ENCODE data around the gene BHMT2.

Gene BHMT2

DNA sequence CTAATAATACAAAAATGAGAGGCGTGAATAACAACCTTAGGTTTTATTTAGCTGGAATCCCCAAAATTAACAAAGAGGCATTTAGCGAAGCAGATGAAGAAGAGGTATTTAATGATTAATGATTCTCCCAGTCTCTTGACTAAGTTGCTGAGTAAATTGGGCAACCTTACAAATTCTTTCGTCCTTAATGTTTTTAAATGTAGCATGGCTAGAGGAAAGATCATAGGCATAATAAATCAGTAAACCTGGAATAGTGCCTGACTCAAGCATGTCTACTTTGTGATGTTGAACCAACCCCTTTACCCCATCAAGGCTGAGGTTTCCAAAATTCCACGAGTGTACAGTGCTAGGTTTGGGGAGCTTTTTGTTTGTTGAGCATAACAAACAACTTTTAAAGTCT lies 49.9 kb downstream of the BHMT2 start:
- Mint-ChIP-seq H3K27ac (no peak overlapping the region), H3K4me3 (no peak overlapping the region), H3K27me3 (peaks cover 10% of the 10 kb centered on the region), H3K4me1 (no peaks in the 10 kb centered on the region), H3K9me3 (no peaks in the 10 kb centered on the region), H3K36me3 (no peaks in the 10 kb centered on the region)
- CTCF ChIA-PET = interaction anchor here (1.5 kb wide), 1 partner anchor 14 kb away, joined by 7 read pairs; no protein-coding TSS in a partner anchor
- DNase-seq = no peak

DNA sequence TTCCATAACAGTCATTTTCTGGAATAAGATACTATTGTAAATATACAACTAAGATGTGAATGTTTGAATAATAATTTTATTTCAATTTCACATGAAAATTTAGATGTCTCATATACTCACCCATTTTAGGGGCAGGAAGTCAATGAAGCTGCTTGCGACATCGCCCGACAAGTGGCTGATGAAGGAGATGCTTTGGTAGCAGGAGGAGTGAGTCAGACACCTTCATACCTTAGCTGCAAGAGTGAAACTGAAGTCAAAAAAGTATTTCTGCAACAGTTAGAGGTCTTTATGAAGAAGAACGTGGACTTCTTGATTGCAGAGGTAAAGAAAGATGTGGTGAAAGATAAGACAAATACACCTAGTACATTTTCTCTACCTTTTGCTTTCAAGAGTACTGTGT lies 50.7 kb downstream of the BHMT2 start:
- DNase-seq = no peak
- CTCF ChIA-PET = interaction anchor here (1.5 kb wide), 1 partner anchor 13 kb away, joined by 7 read pairs; no protein-coding TSS in a partner anchor

DNA sequence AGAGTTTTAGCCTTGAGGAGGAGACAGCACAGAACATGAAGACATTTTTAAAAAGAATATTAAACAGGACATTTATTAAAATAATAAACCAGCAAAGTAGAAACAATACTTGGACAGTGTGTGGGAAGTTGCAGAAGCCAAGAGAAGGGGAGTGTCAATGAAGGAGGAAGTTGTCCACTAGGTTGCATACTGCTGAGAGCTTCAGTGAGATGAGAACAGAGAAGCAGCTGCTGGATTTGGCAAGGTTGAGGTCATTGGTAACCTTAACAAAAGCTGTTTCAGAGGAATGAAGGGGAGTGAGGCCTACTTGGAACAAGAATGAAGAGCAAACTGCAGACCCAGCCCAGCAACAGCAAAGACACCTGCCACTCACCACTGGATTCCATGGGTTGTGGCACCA lies 53.4 kb downstream of the BHMT2 start:
- H3K27me3 Mint-ChIP-seq = peaks cover 10% of the 10 kb centered on the region
- no peaks in the 10 kb centered on the region for H3K4me1 Mint-ChIP-seq
- CTCF ChIA-PET = interaction anchor here (0.6 to 14.7 kb wide), 3 partner anchors 10 to 233 kb away, joined by 3 to 291 read pairs (median 10); no protein-coding TSS in a partner anchor
- no peak overlapping the region for H3K4me3 Mint-ChIP-seq
- H3K27ac Mint-ChIP-seq = no peak overlapping the region
- no peak for DNase-seq
- H3K9me3 Mint-ChIP-seq = no peaks in the 10 kb centered on the region
- no peaks in the 10 kb centered on the region for H3K36me3 Mint-ChIP-seq

More for the DNA sequence above, 50.7 kb downstream of the BHMT2 start:
- Mint-ChIP-seq H3K4me3 (no peak overlapping the region), H3K4me1 (no peaks in the 10 kb centered on the region), H3K27me3 (peaks cover 10% of the 10 kb centered on the region), H3K36me3 (no peaks in the 10 kb centered on the region), H3K9me3 (no peaks in the 10 kb centered on the region), H3K27ac (no peak overlapping the region)

DNA sequence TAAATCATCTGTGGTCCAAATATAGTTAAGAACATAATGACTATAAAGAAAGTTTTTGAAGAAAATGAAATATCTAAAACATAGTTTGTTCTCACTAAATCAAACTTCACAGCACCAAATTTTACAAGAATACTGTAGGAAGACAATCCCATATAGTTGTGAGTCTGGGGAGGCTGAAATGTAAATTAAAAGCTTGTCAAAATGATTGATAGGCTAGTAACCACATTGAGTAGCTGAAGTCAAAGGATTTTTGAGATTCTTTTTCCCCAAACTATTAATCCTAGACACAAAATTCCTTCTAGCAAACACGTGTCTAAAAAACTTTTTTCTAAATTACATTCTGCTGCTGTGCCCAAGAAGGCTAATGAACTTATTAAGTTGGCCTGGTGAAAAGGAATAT lies 55.0 kb downstream of the BHMT2 start:
- H3K36me3 Mint-ChIP-seq = no peaks in the 10 kb centered on the region
- no peak overlapping the region for H3K27ac Mint-ChIP-seq
- CTCF ChIA-PET = interaction anchor here (2.2 to 14.7 kb wide), 2 partner anchors 9 to 101 kb away, joined by 10 to 291 read pairs; no protein-coding TSS in a partner anchor

DNA sequence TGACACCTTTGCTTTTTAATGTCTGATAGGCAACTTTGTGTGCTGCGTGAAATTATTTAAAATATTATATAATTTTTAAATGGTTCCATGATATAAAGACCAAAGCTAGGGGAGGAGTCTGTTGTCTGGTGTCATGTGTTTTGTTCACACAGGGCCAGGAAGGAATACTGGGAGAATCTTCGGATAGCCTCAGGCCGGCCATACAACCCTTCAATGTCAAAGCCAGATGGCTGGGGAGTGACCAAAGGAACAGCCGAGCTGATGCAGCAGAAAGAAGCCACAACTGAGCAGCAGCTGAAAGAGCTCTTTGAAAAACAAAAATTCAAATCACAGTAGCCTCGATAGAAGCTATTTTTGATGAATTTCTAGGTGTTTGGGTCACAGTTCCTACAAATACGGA lies 61.2 kb downstream of the BHMT2 start:
- H3K36me3 Mint-ChIP-seq = no peaks in the 10 kb centered on the region
- H3K4me1 Mint-ChIP-seq = peaks cover 13% of the 10 kb centered on the region
- no peaks in the 10 kb centered on the region for H3K9me3 Mint-ChIP-seq
- CTCF ChIA-PET = interaction anchor here (0.6 to 14.7 kb wide), 3 partner anchors 107 to 442 kb away, joined by 3 to 291 read pairs (median 73); no protein-coding TSS in a partner anchor
- DNase-seq = no peak
- H3K27ac Mint-ChIP-seq = no peak overlapping the region
- no peak overlapping the region for H3K4me3 Mint-ChIP-seq
- peaks cover 12% of the 10 kb centered on the region for H3K27me3 Mint-ChIP-seq

More for the DNA sequence above, 55.0 kb downstream of the BHMT2 start:
- no peaks in the 10 kb centered on the region for H3K9me3 Mint-ChIP-seq
- no peak for DNase-seq
- no peak overlapping the region for H3K4me3 Mint-ChIP-seq
- no peaks in the 10 kb centered on the region for H3K4me1 Mint-ChIP-seq
- peaks cover 17% of the 10 kb centered on the region for H3K27me3 Mint-ChIP-seq

DNA sequence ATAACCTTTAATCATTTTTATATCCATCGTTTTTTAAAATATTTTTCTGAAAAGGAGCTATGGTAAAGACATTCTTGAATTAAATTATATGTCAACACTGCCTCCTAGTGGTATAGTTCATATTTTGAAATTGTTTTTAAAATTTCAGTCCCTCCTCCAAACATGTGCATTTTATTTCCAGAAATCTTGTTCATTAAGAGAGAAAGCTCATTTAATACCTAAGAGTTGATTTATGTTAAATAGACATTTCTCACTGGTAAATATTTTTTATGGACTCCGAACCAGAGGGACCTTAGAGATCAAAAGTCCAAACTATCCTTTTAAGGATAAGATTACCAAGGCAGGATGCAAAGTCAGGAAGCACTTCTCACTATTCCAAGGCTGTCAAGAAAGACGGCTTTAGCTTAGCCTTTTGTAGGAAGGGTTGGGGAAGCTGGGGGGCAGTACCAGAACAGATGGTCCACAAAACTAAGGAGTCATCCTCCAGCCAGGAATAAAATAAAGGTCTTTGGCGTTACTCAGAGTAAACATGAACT lies 63.6 kb downstream of the BHMT2 start:
- CTCF ChIA-PET = interaction anchor here (0.5 to 14.7 kb wide), 36 partner anchors 9 to 950 kb away, joined by 3 to 291 read pairs (median 4); partner anchors contain the start of gene ARSB
- Mint-ChIP-seq H3K27me3 (peaks cover 7% of the 10 kb centered on the region), H3K4me1 (peaks cover 13% of the 10 kb centered on the region), H3K27ac (no peak overlapping the region), H3K9me3 (no peaks in the 10 kb centered on the region), H3K4me3 (no peak overlapping the region), H3K36me3 (no peaks in the 10 kb centered on the region)
- DNase-seq = no peak

DNA sequence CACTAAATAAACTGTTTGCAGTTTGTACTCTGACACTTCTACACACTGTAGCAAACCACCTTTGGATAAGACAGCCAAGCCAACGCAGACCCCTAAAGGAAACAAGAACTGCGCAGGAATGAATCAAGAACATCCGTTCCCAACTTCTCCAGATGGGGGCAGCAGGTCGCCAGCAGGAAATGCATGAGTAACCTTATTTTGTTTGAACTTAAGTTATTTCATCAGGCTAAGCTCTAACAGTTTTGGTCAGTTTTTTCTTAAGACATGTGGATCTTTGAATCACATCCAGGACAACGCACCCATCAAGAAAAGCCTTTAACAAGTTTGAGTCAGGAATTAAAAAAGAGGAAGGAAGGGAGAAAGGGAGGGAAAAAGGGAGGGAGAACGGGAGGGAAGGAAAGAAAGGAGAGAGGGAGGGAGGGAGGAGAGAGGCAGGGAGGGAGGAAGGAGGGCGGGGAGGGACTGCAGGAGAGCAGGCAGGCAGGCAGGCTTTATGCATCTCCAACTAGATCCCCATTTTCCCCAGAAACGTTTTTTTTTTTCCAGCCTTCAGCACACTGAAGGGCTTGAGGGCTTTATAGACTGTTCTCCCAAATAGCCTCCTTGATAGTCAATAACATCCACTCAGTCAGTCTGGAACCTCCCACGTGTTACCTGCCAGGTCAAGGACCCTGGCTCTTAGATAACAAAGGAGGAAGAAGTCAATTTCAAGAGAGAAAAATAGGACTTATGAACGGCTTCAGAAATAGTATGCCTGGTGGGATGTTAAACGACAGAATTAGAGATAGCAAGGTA lies 64.3 kb downstream of the BHMT2 start:
- Mint-ChIP-seq H3K4me1 (peaks cover 13% of the 10 kb centered on the region), H3K4me3 (no peak overlapping the region), H3K27me3 (peaks cover 7% of the 10 kb centered on the region), H3K9me3 (no peaks in the 10 kb centered on the region), H3K27ac (no peak overlapping the region), H3K36me3 (no peaks in the 10 kb centered on the region)
- DNase-seq = peak; percentile 76
- CTCF ChIA-PET = interaction anchor here (0.5 to 14.7 kb wide), 27 partner anchors 9 to 724 kb away, joined by 3 to 291 read pairs (median 4); no protein-coding TSS in a partner anchor

DNA sequence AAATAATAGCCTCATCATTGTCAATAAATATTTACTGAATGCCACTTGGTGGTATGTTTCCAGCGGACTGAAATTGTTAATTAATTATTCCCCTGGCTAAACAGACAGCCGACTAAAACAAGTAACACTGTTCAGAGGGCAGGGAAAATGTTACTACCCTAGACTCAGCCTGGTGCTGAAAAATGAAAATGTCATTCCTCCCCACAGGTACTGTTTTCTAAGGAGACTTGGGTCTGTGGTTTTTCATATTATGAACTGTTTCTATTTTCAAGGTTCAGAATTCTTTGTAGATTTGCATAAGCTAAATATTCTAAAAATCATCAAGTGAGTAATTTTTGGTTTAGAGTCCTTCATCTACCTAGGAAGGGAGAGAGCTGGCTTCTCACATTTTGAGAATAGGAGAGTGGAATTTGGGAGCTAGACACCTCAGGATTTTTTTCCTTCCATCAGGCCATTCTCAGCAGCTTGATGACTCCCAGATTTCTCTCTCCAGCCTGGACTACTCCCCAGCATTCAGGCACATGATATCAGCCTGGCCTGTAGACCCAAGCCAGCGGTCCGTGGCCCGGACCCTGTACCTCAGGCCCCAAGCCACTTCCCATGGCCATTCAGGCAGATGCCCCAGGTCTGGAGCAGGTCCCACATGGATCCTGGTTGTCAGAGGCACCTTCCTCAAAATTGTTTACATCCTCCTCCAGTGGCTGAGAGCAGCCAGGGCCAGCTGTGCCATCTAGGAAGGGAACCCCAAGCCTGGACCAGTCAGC lies 66.4 kb downstream of the BHMT2 start:
- peaks cover 13% of the 10 kb centered on the region for H3K4me1 Mint-ChIP-seq
- peaks cover 4% of the 10 kb centered on the region for H3K9me3 Mint-ChIP-seq
- no peak for DNase-seq
- H3K27ac Mint-ChIP-seq = no peak overlapping the region
- no peaks in the 10 kb centered on the region for H3K36me3 Mint-ChIP-seq
- H3K4me3 Mint-ChIP-seq = no peak overlapping the region
- H3K27me3 Mint-ChIP-seq = no peaks in the 10 kb centered on the region
- CTCF ChIA-PET = interaction anchor here (0.8 to 14.7 kb wide), 3 partner anchors 112 to 328 kb away, joined by 3 to 291 read pairs (median 73); no protein-coding TSS in a partner anchor

DNA sequence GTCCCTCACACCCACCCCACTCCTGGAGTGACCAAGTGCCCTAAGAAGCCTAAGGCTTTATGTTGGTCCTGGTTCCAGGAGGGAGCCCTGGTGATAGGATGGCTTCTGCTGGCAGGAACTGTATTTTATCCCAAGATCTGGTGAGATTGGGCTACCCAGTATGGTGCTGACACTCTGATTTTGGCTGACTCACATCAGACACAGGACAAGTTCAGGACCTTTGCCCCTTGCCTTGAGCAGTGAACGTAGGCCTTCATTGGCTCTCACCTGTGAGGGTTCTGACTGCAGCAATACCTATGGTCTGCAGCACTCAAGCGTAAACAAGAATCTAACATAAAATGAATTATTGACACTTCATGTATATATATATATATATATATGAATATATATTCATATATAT lies 67.1 kb downstream of the BHMT2 start:
- Mint-ChIP-seq H3K4me3 (no peak overlapping the region), H3K36me3 (no peaks in the 10 kb centered on the region), H3K4me1 (peaks cover 13% of the 10 kb centered on the region), H3K9me3 (peaks cover 4% of the 10 kb centered on the region), H3K27ac (no peak overlapping the region), H3K27me3 (no peaks in the 10 kb centered on the region)
- CTCF ChIA-PET = no interaction called here
- DNase-seq = no peak
